ENCODE measurements around the gene P4HA2. TPM values are rescaled to one million over a fixed set of nuclear protein-coding genes. Genes with fewer than 3 reads are reported as not detected.

P4HA2 gene
- total RNA-seq, 1 experiment from 2014 or later: 25.1 TPM

GRCh38 chr5:132260714-132261551 is 33.3 kb upstream of the P4HA2 start:
- Histone ChIP-seq H3K9me3 (ENCODE audit: control insufficient read depth, insufficient read depth, low read depth, low read length) (no peaks in the 10 kb centered on the region), H3K4me3 (ENCODE audit: low read depth in 2 of 2, low read length in 2 of 2) (no peak overlapping the region), H3K27me3 (ENCODE audit: control insufficient read depth, insufficient read depth, low read length) (no peaks in the 10 kb centered on the region), H3K4me1 (ENCODE audit: control insufficient read depth, insufficient read depth, low read length) (no peaks in the 10 kb centered on the region), H3K36me3 (ENCODE audit: control insufficient read depth, insufficient read depth, low read length) (no peaks in the 10 kb centered on the region), H3K27ac (ENCODE audit: low read length) (no peak overlapping the region)
- intact Hi-C loops (cut with micrococcal nuclease; ENCODE audit: unreplicated experiment): no loop called here
- in situ Hi-C loops (cut with HindIII; ENCODE audit: low pct_unique_long_range_greater_than_20kb, low sequenced_read_pairs): no loop called here
- POLR2A ChIA-PET: interaction anchor here (0.6 kb wide), 1 partner anchor 31 kb away, joined by 4 read pairs; no protein-coding TSS in a partner anchor
- no peak for ATAC-seq
- DNase-seq (ENCODE audit: low read depth, low spot score): no peak
- no peak for TF ChIP-seq TCF7L2 (IDR thresholded peaks at IDR 0.05; ENCODE audit: low read depth, low read length)
- no peak for TF ChIP-seq POLR2AphosphoS5 (IDR thresholded peaks at IDR 0.05; ENCODE audit: low read depth, low read length)
- TF ChIP-seq REST (IDR thresholded peaks at IDR 0.05; ENCODE audit: insufficient read depth in 1 of 2, low read depth in 2 of 2, low read length in 1 of 2): no peak
- no peak for TF ChIP-seq SIN3A (IDR thresholded peaks at IDR 0.05; ENCODE audit: borderline replicate concordance, insufficient read depth, low read depth, low read length)
- TF ChIP-seq CTCF (IDR thresholded peaks at IDR 0.05): no peak
- CTCF ChIA-PET: no interaction called here
- no TSS peak for BruUV-seq (replicated peaks)

GRCh38 chr5:132260051-132260450 is 32.4 kb upstream of the P4HA2 start:
- DNase-seq (ENCODE audit: low read depth, low spot score) (no peak), ATAC-seq (no peak)
- Histone ChIP-seq H3K4me3 (ENCODE audit: low read depth in 2 of 2, low read length in 2 of 2) (no peak overlapping the region), H3K27ac (ENCODE audit: low read length) (no peak overlapping the region), H3K36me3 (ENCODE audit: control insufficient read depth, insufficient read depth, low read length) (no peaks in the 10 kb centered on the region), H3K27me3 (ENCODE audit: control insufficient read depth, insufficient read depth, low read length) (no peaks in the 10 kb centered on the region), H3K9me3 (ENCODE audit: control insufficient read depth, insufficient read depth, low read depth, low read length) (no peaks in the 10 kb centered on the region), H3K4me1 (ENCODE audit: control insufficient read depth, insufficient read depth, low read length) (no peaks in the 10 kb centered on the region)
- TF ChIP-seq CTCF (IDR thresholded peaks at IDR 0.05) (no peak), POLR2AphosphoS5 (IDR thresholded peaks at IDR 0.05; ENCODE audit: low read depth, low read length) (no peak), REST (IDR thresholded peaks at IDR 0.05; ENCODE audit: insufficient read depth in 1 of 2, low read depth in 2 of 2, low read length in 1 of 2) (no peak), SIN3A (IDR thresholded peaks at IDR 0.05; ENCODE audit: borderline replicate concordance, insufficient read depth, low read depth, low read length) (no peak), TCF7L2 (IDR thresholded peaks at IDR 0.05; ENCODE audit: low read depth, low read length) (no peak)
- in situ Hi-C loops (cut with HindIII; ENCODE audit: low pct_unique_long_range_greater_than_20kb, low sequenced_read_pairs): no loop called here
- CTCF ChIA-PET: no interaction called here
- no TSS peak for BruUV-seq (replicated peaks)
- POLR2A ChIA-PET: no interaction called here
- intact Hi-C loops (cut with micrococcal nuclease; ENCODE audit: unreplicated experiment): no loop called here

All from Panc1 (cell line).